H9 (cell line): ENCODE measurements around the gene CCDC74B. TPM values are rescaled to one million over a fixed set of nuclear protein-coding genes. Genes with fewer than 3 reads are reported as not detected.
"Not testable (repeated sequence)": the region's sequence is repeated elsewhere in the genome, so short reads cannot be mapped to it uniquely, and the experiment has no call there.

Experiments used
- DNase-seq: peaks from one replicate; pipeline ENCODE4 v3.0.0-alpha.2; 2017
- H2AFZ ChIP-seq: one replicate; pipeline ENCODE4 v1.6.1; 2013; ENCODE audit warnings: mild to moderate bottlenecking, low read length, control low read depth, moderate library complexity
- H2AK5ac ChIP-seq: 2 replicates; pipeline ENCODE4 v1.6.1; 2013; ENCODE audit warnings: low read length, control low read depth, mixed read lengths; ENCODE audit not compliant: insufficient read length
- H2BK120ac ChIP-seq: one replicate; pipeline ENCODE4 v1.6.1; 2013; ENCODE audit warnings: low read depth, mild to moderate bottlenecking, low read length, control low read depth, inconsistent platforms; ENCODE audit not compliant: poor library complexity, severe bottlenecking
- H2BK12ac ChIP-seq: 2 replicates; pipeline ENCODE4 v1.6.1; 2013; ENCODE audit warnings: low read length, control low read depth, mixed read lengths, low read depth; ENCODE audit not compliant: insufficient read length
- H2BK15ac ChIP-seq: 2 replicates; pipeline ENCODE4 v1.6.1; 2013; ENCODE audit warnings: low read depth, low read length, control low read depth
- H2BK20ac ChIP-seq: one replicate; pipeline ENCODE4 v1.6.1; 2013; ENCODE audit warnings: low read depth, mild to moderate bottlenecking, low read length, control low read depth, inconsistent platforms; ENCODE audit not compliant: poor library complexity, severe bottlenecking
- H2BK5ac ChIP-seq: 2 replicates; pipeline ENCODE4 v1.6.1; 2013; ENCODE audit warnings: low read length, control low read depth, mixed read lengths; ENCODE audit not compliant: insufficient read length
- H3K14ac ChIP-seq: 2 replicates; pipeline ENCODE4 v1.6.1; 2013; ENCODE audit warnings: low read length, control low read depth; ENCODE audit not compliant: insufficient read depth
- H3K18ac ChIP-seq: 2 replicates; pipeline ENCODE4 v1.6.1; 2013; ENCODE audit warnings: low read depth, mild to moderate bottlenecking, mixed read lengths, low read length, control low read depth; ENCODE audit not compliant: insufficient read length
- H3K23ac ChIP-seq: 2 replicates; pipeline ENCODE4 v1.6.1; 2013; ENCODE audit warnings: low read length, control low read depth, mixed read lengths, low read depth; ENCODE audit not compliant: insufficient read length
- H3K23me2 ChIP-seq: 2 replicates; pipeline ENCODE4 v1.6.1; 2013; ENCODE audit warnings: low read depth, mild to moderate bottlenecking, mixed read lengths, low read length, control low read depth; ENCODE audit not compliant: insufficient read length, poor library complexity, severe bottlenecking
- H3K27ac ChIP-seq: 2 replicates; pipeline ENCODE4 v1.5.1; 2013; ENCODE audit warnings: low read length, control low read depth, mixed read lengths, low read depth; ENCODE audit not compliant: insufficient read length
- H3K27me3 ChIP-seq: 2 replicates; pipeline ENCODE4 v1.6.1; 2013; ENCODE audit warnings: low read length, control low read depth, inconsistent platforms; ENCODE audit not compliant: insufficient read depth
- H3K4ac ChIP-seq: 2 replicates; pipeline ENCODE4 v1.6.1; 2013; ENCODE audit warnings: low read depth, mild to moderate bottlenecking, control low read depth, inconsistent platforms, low read length, moderate library complexity
- H3K4me1 ChIP-seq: 2 replicates; pipeline ENCODE4 v1.6.1; 2013; ENCODE audit warnings: low read length, control low read depth, inconsistent platforms; ENCODE audit not compliant: insufficient read depth
- H3K4me2 ChIP-seq: 2 replicates; pipeline ENCODE4 v1.6.1; 2013; ENCODE audit warnings: low read length, control low read depth, mixed read lengths; ENCODE audit not compliant: insufficient read length, insufficient read depth
- H3K56ac ChIP-seq: 2 replicates; pipeline ENCODE4 v1.6.1; 2013; ENCODE audit warnings: low read depth, mild to moderate bottlenecking, mixed read lengths, low read length, control low read depth; ENCODE audit not compliant: insufficient read length
- H3K79me1 ChIP-seq: 2 replicates; pipeline ENCODE4 v1.6.1; 2013; ENCODE audit warnings: low read depth, mild to moderate bottlenecking, moderate library complexity, low read length, control low read depth, inconsistent platforms; ENCODE audit not compliant: insufficient read depth, poor library complexity, severe bottlenecking
- H3K79me2 ChIP-seq: 2 replicates; pipeline ENCODE4 v1.6.1; 2013; ENCODE audit warnings: low read length, control low read depth, inconsistent platforms; ENCODE audit not compliant: insufficient read depth
- H3K9ac ChIP-seq: 2 replicates; pipeline ENCODE4 v1.6.1; 2013; ENCODE audit warnings: low read length, control low read depth, mixed read lengths; ENCODE audit not compliant: insufficient read length; ENCODE audit errors: extremely low read depth
- H3K9me3 ChIP-seq: one replicate; pipeline ENCODE4 v1.6.1; 2013; ENCODE audit warnings: low read depth, low read length, inconsistent platforms; ENCODE audit not compliant: control insufficient read depth
- H3T11ph ChIP-seq: one replicate; pipeline ENCODE4 v1.6.1; 2013; ENCODE audit warnings: mild to moderate bottlenecking, low read length, control low read depth, inconsistent platforms
- H4K20me1 ChIP-seq: one replicate; pipeline ENCODE4 v1.6.1; 2013; ENCODE audit not compliant: control insufficient read depth, insufficient read length, insufficient read depth
- H4K5ac ChIP-seq: 2 replicates; pipeline ENCODE4 v1.6.1; 2013; ENCODE audit warnings: low read depth, mild to moderate bottlenecking, mixed read lengths, low read length, control low read depth; ENCODE audit not compliant: insufficient read length
- H4K8ac ChIP-seq: replicated peaks from 2 replicates; pipeline ENCODE4 v1.6.1; 2013; ENCODE audit warnings: low read length, control low read depth, mixed read lengths, low read depth; ENCODE audit not compliant: insufficient read length
- H4K91ac ChIP-seq: 2 replicates; pipeline ENCODE4 v1.6.1; 2013; ENCODE audit warnings: low read depth, mild to moderate bottlenecking, moderate library complexity, mixed read lengths, low read length, control low read depth; ENCODE audit not compliant: insufficient read length
- H3K27ac Mint-ChIP-seq, 3 experiments: 2 replicates in 2 of 3; 3 replicates in 1 of 3; pipeline ENCODE4 v1.8.0; 2020 to 2021; ENCODE audit warnings: mixed read lengths in 3 of 3, mild to moderate bottlenecking in 1 of 3, moderate library complexity in 1 of 3
- H3K27me3 Mint-ChIP-seq: 2 replicates; pipeline ENCODE4 v1.8.0; 2021; ENCODE audit warnings: low read depth, mild to moderate bottlenecking, moderate library complexity, mixed read lengths
- H3K36me3 Mint-ChIP-seq, 3 experiments: 2 replicates in 2 of 3; 3 replicates in 1 of 3; pipeline ENCODE4 v1.8.0; 2020 to 2021; ENCODE audit warnings: low read depth in 3 of 3, mixed read lengths in 3 of 3; ENCODE audit not compliant: insufficient read depth in 1 of 3
- H3K4me1 Mint-ChIP-seq, 2 experiments: 2 replicates each; pipeline ENCODE4 v1.8.0; 2020; ENCODE audit warnings: mixed read lengths in 2 of 2
- H3K4me3 Mint-ChIP-seq, 2 experiments: 2 replicates in 1 of 2; 3 replicates in 1 of 2; pipeline ENCODE4 v1.8.0; 2020 to 2021; ENCODE audit warnings: mild to moderate bottlenecking in 2 of 2, mixed read lengths in 2 of 2, moderate library complexity in 1 of 2
- H3K9me3 Mint-ChIP-seq, 2 experiments: 2 replicates in 1 of 2; 3 replicates in 1 of 2; pipeline ENCODE4 v1.8.0; 2020; ENCODE audit warnings: mild to moderate bottlenecking in 2 of 2, mixed read lengths in 2 of 2, moderate library complexity in 1 of 2
- CTCF ChIP-seq: fragments of 200-600 bp; sonication (generic); conservative IDR thresholded peaks from 3 replicates; pipeline ENCODE4 v1.8.0; 2021; ENCODE audit warnings: antibody characterized with exemption, mild to moderate bottlenecking
- WGBS: extraction: QIAGEN DNeasy Blood & Tissue Kit; methylation state at CpG from one replicate; pipeline ENCODE4 v1.1.7; 2013; ENCODE audit warnings: missing lambda C conversion rate, low lambda C conversion rate, mixed read lengths; ENCODE audit not compliant: insufficient read length; ENCODE audit errors: extremely low coverage; 5-methylcytosine and 5-hydroxymethylcytosine counted together
- total RNA-seq: library from RNA; stranded (reverse); gene quantifications from 2 replicates; pipeline ENCODE4 v1.2.1, GENCODE V29; 2021

CCDC74B gene
- total RNA-seq, 1 experiment from 2014 or later = 6.7 TPM

GRCh38 chr2:130169896-130170295 lies 25.0 kb upstream of the CCDC74B start:
- Histone ChIP-seq H3K23me2 (no peaks in the 10 kb centered on the region), H3T11ph (no peak overlapping the region), H3K79me2 (no peaks in the 10 kb centered on the region), H4K20me1 (no peaks in the 10 kb centered on the region), H4K5ac (no peak overlapping the region), H3K14ac (no peak overlapping the region), H3K56ac (no peak overlapping the region), H3K79me1 (no peaks in the 10 kb centered on the region), H3K23ac (no peak overlapping the region), H3K9me3 (no peaks in the 10 kb centered on the region), H4K8ac (no peak overlapping the region), H2BK5ac (no peak overlapping the region), H2BK15ac (no peak overlapping the region), H3K4ac (no peak overlapping the region), H3K4me2 (no peak overlapping the region), H3K18ac (no peak overlapping the region), H3K9ac (no peak overlapping the region), H2BK120ac (no peak overlapping the region), H3K27ac (no peak overlapping the region), H3K4me1 (no peaks in the 10 kb centered on the region), H2BK20ac (no peak overlapping the region), H2AK5ac (no peak overlapping the region), H3K27me3 (no peaks in the 10 kb centered on the region), H2AFZ (no peak overlapping the region), H4K91ac (no peak overlapping the region), H2BK12ac (no peak overlapping the region)
- Mint-ChIP-seq H3K9me3 (no peaks in the 10 kb centered on the region), H3K4me3 (no peak overlapping the region), H3K27me3 (no peaks in the 10 kb centered on the region), H3K27ac (no peak overlapping the region), H3K36me3 (peaks cover 35 to 88% (median 77%) of the 10 kb centered on the region in 3 experiments; a peak in 6 of 7 replicates), H3K4me1 (no peaks in the 10 kb centered on the region)
- no peak for TF ChIP-seq CTCF
- no peak for DNase-seq
- no CpG with 5 or more reads among the region's 7 CpGs for WGBS

GRCh38 chr2:130169163-130169562 lies 24.3 kb upstream of the CCDC74B start:
- no CpG with 5 or more reads among the region's 3 CpGs for WGBS

More at GRCh38 chr2:130169163-130169562, 24.3 kb upstream of the CCDC74B start:
- H3K79me2 ChIP-seq, H3K4me2 ChIP-seq, H4K91ac ChIP-seq, H4K8ac ChIP-seq, H2AFZ ChIP-seq, H3K9me3 ChIP-seq, H3K27me3 Mint-ChIP-seq, H3K79me1 ChIP-seq, H3K9ac ChIP-seq, H3K14ac ChIP-seq, H3K56ac ChIP-seq, H3K9me3 Mint-ChIP-seq, H3K27ac ChIP-seq, H3K23ac ChIP-seq, H3K4me3 Mint-ChIP-seq, H3K4me1 Mint-ChIP-seq, H2BK20ac ChIP-seq, DNase-seq, H3K27me3 ChIP-seq, H2BK120ac ChIP-seq, H2BK12ac ChIP-seq, H2BK15ac ChIP-seq, H3T11ph ChIP-seq, H4K20me1 ChIP-seq, H3K27ac Mint-ChIP-seq, H3K4me1 ChIP-seq, H2AK5ac ChIP-seq, H2BK5ac ChIP-seq, H4K5ac ChIP-seq, H3K23me2 ChIP-seq, H3K4ac ChIP-seq, H3K18ac ChIP-seq: not testable (repeated sequence)
- H3K36me3 Mint-ChIP-seq = peaks cover 39 to 89% (median 83%) of the 10 kb centered on the region in 3 experiments; a peak in 6 of 7 replicates
